Tibial nerve (tissue), 4 donors: ENCODE results near the gene H2BK1. TPM values are rescaled to one million over a fixed set of nuclear protein-coding genes. Genes with fewer than 3 reads are reported as not detected.

Experiments used
- DNase-seq, 2 donors: peaks; one replicate each; pipeline ENCODE4 v3.0.0-alpha.2; 2019; ENCODE audit warnings: low spot score in 2 of 2
- H3K27ac ChIP-seq, 4 donors: fragments of 200-600 bp; sonication (generic) in 3 of 4; one replicate each; pipeline ENCODE4 v1.5.1; 2017 to 2019; ENCODE audit warnings: mild to moderate bottlenecking in 1 of 4
- H3K27me3 ChIP-seq, 2 donors: fragments of 200-600 bp; sonication (generic) in 1 of 2; one replicate each; pipeline versions ENCODE4 v1.5.1 to v1.6.0; 2017 to 2019
- H3K36me3 ChIP-seq, 3 donors: fragments of 200-600 bp; sonication (generic); one replicate each; pipeline ENCODE4 v1.5.1; 2018 to 2019
- H3K4me1 ChIP-seq, 4 donors: fragments of 200-600 bp; sonication (generic) in 3 of 4; one replicate each; pipeline ENCODE4 v1.5.1; 2017 to 2019
- H3K4me3 ChIP-seq, 4 donors: fragments of 200-600 bp; sonication (generic) in 3 of 4; one replicate each; pipeline ENCODE4 v1.5.1; 2017 to 2019; ENCODE audit warnings: mild to moderate bottlenecking in 1 of 4, moderate library complexity in 1 of 4
- H3K9me3 ChIP-seq, 4 donors: fragments of 200-600 bp; sonication (generic) in 3 of 4; one replicate each; pipeline ENCODE4 v1.5.1; 2017 to 2019
- EP300 ChIP-seq, 2 donors: sonication (generic); formaldehyde crosslinking; IDR thresholded peaks; one replicate each; pipeline ENCODE4 v1.6.1; 2017; ENCODE audit warnings: antibody characterized with exemption in 2 of 2, mild to moderate bottlenecking in 1 of 2
- POLR2A ChIP-seq, 2 donors: fragments of 450-650 bp; IDR thresholded peaks; one replicate each; pipeline ENCODE4 v1.6.1; 2017; ENCODE audit warnings: antibody characterized with exemption in 2 of 2, mild to moderate bottlenecking in 2 of 2, moderate library complexity in 2 of 2
- WGBS, 2 donors: methylation state at CpG; one replicate each; pipeline ENCODE4 v1.1.5; 2018; 5-methylcytosine and 5-hydroxymethylcytosine counted together
- total RNA-seq, 4 donors: library from RNA; depleted of rRNA; stranded (reverse); fragments of >200 nt; gene quantifications; one replicate each; pipeline ENCODE4 v1.1.0, GENCODE V29; 2016
- TF ChIP-seq, protein P1 (sequence below), 5 experiments: fragments of 200-600 bp in 3 of 5; fragments of 450-650 bp in 2 of 5; sonication (generic) in 3 of 5; IDR thresholded peaks; one replicate each; pipeline ENCODE4 v1.5.1; 2016 to 2019; ENCODE audit warnings: antibody characterized with exemption in 5 of 5, mild to moderate bottlenecking in 3 of 5, moderate library complexity in 2 of 5

H2BK1 gene
- total RNA-seq, 4 donors from 2014 or later, result not detected

DNA sequence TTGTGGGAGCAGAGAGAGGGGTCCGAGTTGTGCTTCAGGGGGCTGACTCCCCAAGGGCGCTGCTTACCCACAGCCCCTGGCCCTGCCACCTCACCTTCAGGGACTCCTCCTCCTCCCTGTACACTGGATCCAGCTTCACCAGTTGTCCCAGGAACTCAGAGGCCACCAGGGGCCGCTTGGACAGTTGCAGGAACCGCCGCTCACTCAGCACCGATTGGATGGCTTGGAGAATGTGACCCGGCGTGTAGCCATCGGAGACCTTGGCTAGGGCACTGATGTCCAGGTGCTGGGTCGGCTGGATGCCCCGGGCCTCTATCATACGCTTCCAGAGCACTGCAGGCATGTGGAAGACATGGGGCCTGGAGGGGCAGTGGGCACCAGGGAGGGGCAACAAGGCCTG, 18.7 kb downstream of the H2BK1 start:
- H3K27me3 ChIP-seq, result peaks cover 0 to 11% of the 10 kb centered on the region in 2 donors
- DNase-seq, result no peak
- no peaks in the 10 kb centered on the region for H3K9me3 ChIP-seq
- TF ChIP-seq, protein P1, sequence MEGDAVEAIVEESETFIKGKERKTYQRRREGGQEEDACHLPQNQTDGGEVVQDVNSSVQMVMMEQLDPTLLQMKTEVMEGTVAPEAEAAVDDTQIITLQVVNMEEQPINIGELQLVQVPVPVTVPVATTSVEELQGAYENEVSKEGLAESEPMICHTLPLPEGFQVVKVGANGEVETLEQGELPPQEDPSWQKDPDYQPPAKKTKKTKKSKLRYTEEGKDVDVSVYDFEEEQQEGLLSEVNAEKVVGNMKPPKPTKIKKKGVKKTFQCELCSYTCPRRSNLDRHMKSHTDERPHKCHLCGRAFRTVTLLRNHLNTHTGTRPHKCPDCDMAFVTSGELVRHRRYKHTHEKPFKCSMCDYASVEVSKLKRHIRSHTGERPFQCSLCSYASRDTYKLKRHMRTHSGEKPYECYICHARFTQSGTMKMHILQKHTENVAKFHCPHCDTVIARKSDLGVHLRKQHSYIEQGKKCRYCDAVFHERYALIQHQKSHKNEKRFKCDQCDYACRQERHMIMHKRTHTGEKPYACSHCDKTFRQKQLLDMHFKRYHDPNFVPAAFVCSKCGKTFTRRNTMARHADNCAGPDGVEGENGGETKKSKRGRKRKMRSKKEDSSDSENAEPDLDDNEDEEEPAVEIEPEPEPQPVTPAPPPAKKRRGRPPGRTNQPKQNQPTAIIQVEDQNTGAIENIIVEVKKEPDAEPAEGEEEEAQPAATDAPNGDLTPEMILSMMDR (IDR thresholded peaks at IDR 0.05), result no peak
- TF ChIP-seq POLR2A (IDR thresholded peaks at IDR 0.05) (no peak), EP300 (IDR thresholded peaks at IDR 0.05) (no peak)
- H3K4me1 ChIP-seq, result no peaks in the 10 kb centered on the region
- H3K36me3 ChIP-seq, result no peaks in the 10 kb centered on the region
- no peak overlapping the region for H3K27ac ChIP-seq
- WGBS, 2 donors, result 76 to 80% methylated on average over 12 of the region's 12 CpGs
- H3K4me3 ChIP-seq, result no peak overlapping the region

DNA sequence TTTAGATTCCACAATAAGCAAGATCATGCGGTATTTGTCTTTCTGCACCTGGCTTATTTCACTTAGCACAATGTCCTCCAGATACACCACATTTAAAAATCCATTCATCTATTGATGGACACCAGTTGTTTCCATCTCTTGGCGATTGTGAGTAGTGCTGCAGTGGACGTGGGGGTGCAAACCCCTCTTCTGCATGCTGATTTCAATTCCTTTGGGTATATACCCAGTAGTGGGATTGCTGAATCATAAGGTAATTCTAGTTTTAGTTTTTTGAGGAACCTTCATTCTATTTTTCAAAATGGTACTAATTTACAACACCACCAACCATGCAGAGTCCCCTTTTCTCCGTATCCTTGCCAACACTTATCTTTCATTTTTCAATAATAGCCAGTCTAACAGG, 21.2 kb downstream of the H2BK1 start:
- WGBS, 2 donors, result 73 to 82% methylated on average over 4 of the region's 4 CpGs
- no peak overlapping the region for H3K27ac ChIP-seq
- H3K9me3 ChIP-seq, result no peaks in the 10 kb centered on the region
- H3K36me3 ChIP-seq, result no peaks in the 10 kb centered on the region
- DNase-seq, result no peak
- H3K4me1 ChIP-seq, result no peaks in the 10 kb centered on the region
- H3K27me3 ChIP-seq, result peaks cover 0 to 11% of the 10 kb centered on the region in 2 donors
- H3K4me3 ChIP-seq, result no peak overlapping the region
- TF ChIP-seq POLR2A (IDR thresholded peaks at IDR 0.05) (no peak), EP300 (IDR thresholded peaks at IDR 0.05) (no peak)
- TF ChIP-seq, protein P1 (IDR thresholded peaks at IDR 0.05), result no peak

DNA sequence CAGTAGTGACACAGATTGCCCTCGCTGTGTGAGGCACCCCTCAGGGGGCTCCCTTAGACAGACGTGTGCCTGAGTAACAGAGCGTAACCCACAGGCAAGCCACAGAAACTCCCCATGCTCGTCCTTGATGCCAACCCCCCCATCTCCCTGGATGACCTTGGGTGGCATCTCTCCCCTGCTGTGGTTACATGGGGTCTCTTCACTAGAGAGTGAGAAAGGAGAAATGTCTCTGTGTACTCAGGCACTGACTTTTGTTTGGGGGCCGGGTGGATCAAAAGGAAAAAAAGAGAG, 22.1 kb downstream of the H2BK1 start:
- H3K9me3 ChIP-seq, result no peaks in the 10 kb centered on the region
- WGBS, 2 donors, result 51 to 68% methylated on average over 5 of the region's 5 CpGs
- TF ChIP-seq EP300 (IDR thresholded peaks at IDR 0.05) (no peak), POLR2A (IDR thresholded peaks at IDR 0.05) (no peak)
- TF ChIP-seq, protein P1 (IDR thresholded peaks at IDR 0.05), result no peak
- H3K4me3 ChIP-seq, result no peak overlapping the region
- H3K27ac ChIP-seq, result no peak overlapping the region
- peaks cover 0 to 11% of the 10 kb centered on the region in 2 donors for H3K27me3 ChIP-seq
- no peaks in the 10 kb centered on the region for H3K4me1 ChIP-seq
- no peak for DNase-seq
- H3K36me3 ChIP-seq, result no peaks in the 10 kb centered on the region

DNA sequence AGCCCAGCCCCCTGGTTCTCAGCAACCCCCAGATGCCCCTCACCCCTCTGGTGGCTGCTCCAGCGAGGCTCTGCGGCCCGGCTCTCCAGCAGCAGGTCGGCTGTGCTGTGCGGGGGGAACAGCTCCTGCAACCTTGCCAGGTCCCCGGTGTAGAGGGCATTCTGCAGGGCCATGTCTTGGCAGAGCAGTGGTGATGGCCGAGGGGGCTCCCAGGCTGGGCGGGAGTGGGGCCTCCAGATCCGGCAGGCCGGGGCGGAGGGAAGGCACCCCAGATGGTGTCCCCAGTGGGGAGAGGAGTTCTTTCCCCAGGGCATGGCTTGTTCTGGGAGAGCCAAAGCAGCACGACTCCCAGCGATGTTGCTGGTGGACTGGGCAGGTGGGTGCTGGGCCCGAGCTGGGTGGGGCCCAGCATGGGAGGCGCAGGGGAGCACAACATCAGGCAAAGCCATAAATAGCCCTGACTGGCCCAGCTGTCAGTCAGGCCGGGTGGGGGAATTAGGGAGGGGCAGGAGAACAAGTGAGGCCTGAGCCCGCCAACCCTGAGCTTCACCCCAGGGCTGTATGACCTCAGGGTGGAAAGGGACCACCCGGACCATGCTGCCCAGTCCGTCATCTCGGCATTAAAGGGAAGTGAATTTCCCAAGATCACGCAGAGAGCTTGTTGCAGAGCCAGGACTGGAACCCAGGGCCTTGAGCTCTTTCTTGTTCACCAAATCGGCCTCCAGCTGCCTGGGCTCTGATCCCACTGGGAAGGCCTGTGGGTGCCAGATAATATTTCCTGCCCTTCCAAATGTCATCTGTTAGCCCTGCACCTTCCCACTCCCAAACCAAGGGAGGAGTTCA, 22.7 kb downstream of the H2BK1 start:
- WGBS, 2 donors, result 79 to 80% methylated on average over 8 to 18 of the region's 22 CpGs
- DNase-seq, result no peak
- H3K9me3 ChIP-seq, result no peaks in the 10 kb centered on the region
- H3K4me3 ChIP-seq, result no peak overlapping the region
- H3K27ac ChIP-seq, result no peak overlapping the region
- no peak for TF ChIP-seq EP300 (IDR thresholded peaks at IDR 0.05)
- TF ChIP-seq, protein P1 (IDR thresholded peaks at IDR 0.05), result no peak
- no peak for TF ChIP-seq POLR2A (IDR thresholded peaks at IDR 0.05)
- H3K36me3 ChIP-seq, result no peaks in the 10 kb centered on the region
- peaks cover 0 to 11% of the 10 kb centered on the region in 2 donors for H3K27me3 ChIP-seq
- no peaks in the 10 kb centered on the region for H3K4me1 ChIP-seq

DNA sequence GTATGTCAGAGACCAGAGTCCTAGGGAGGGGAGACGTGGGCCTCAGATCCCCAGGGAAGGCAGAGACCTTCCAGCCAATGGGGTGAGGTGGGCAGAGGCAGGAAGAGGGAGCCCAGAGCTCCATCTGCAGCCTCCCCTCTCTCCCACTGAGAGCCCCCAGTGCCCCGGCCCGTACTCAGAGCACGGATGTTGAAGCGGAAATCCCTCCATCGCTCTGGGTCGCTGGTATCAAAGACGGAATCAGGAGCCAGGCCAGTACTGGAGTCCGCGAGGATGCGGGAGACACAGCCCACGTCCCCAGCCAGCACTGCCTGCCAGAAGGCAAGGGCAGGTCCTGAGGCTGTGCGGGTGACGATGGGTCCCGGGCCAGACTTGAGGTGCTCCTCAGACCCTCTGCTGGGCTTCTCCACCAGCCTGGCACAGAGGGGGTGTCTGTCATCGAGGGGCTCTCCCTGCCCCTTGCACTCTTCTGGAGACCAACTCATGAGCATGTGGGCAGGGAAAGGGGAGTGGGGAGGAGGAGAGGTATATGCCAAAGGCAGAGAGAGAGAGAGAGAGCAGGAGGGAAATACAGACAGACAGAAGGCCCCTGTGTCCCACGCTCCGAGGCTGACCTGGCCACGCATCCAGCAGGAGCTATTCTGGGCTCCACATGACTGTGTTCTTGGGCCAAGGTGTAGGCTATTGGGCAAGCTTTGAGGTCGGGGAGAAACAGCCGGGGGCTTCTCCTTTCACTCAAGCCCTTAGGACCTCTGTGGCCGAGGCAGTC, 23.5 kb downstream of the H2BK1 start, which contains the start of gene ASB10:
Gene ASB10 (minus strand): TSS at position 611 of the 769 bp plus-strand sequence. CDS start 120 bp downstream, at position 491.
- no peak for DNase-seq

More for the DNA sequence above, 23.5 kb downstream of the H2BK1 start, which contains the start of gene ASB10:
- no peaks in the 10 kb centered on the region for H3K9me3 ChIP-seq
- 55 to 70% methylated on average over 15 to 22 of the region's 22 CpGs for WGBS, 2 donors
- peaks cover 0 to 11% of the 10 kb centered on the region in 2 donors for H3K27me3 ChIP-seq
- no peaks in the 10 kb centered on the region for H3K36me3 ChIP-seq
- H3K27ac ChIP-seq, result no peak within 1 kb of the TSS
- TF ChIP-seq POLR2A (IDR thresholded peaks at IDR 0.05), result no peak
- TF ChIP-seq, protein P1 (IDR thresholded peaks at IDR 0.05), result no peak
- no peak within 1 kb of the TSS for H3K4me3 ChIP-seq
- H3K4me1 ChIP-seq, result no peaks in the 10 kb centered on the region
